ENCODE results near the gene UNCX.

UNCX gene

GRCh38 chr7:1241258-1241602 lies 8.6 kb downstream of the UNCX start:
- Histone ChIP-seq H3K36me3 (ENCODE audit: control insufficient read depth, insufficient read depth, low read length) (no peaks in the 10 kb centered on the region), H3K9me3 (ENCODE audit: control insufficient read depth, insufficient read depth, low read length) (no peaks in the 10 kb centered on the region), H3K27ac (ENCODE audit: low read depth, low read length) (no peak overlapping the region), H3K27me3 (ENCODE audit: control insufficient read depth, insufficient read depth, low read length) (peaks cover 100% of the 10 kb centered on the region), H3K4me3 (ENCODE audit: low read depth, low read length) (no peak overlapping the region; the same call in 1 of the 2 replicates), H3K4me1 (ENCODE audit: control insufficient read depth, insufficient read depth, low read length) (peaks cover 25% of the 10 kb centered on the region), H3K9ac (ENCODE audit: low read depth, low read length) (no peak overlapping the region)

GRCh38 chr7:1241603-1242255 lies 9.1 kb downstream of the UNCX start:
- peaks cover 100% of the 10 kb centered on the region for H3K27me3 ChIP-seq (ENCODE audit: control insufficient read depth, insufficient read depth, low read length)

GRCh38 chr7:1242256-1242605 lies 9.6 kb downstream of the UNCX start:
- H3K4me1 ChIP-seq (ENCODE audit: control insufficient read depth, insufficient read depth, low read length): peaks cover 25% of the 10 kb centered on the region
- H3K36me3 ChIP-seq (ENCODE audit: control insufficient read depth, insufficient read depth, low read length): no peaks in the 10 kb centered on the region
- no peak overlapping the region for H3K4me3 ChIP-seq (ENCODE audit: low read depth, low read length)
- H3K9ac ChIP-seq (ENCODE audit: low read depth, low read length): no peak overlapping the region
- no peaks in the 10 kb centered on the region for H3K9me3 ChIP-seq (ENCODE audit: control insufficient read depth, insufficient read depth, low read length)
- no peak overlapping the region for H3K27ac ChIP-seq (ENCODE audit: low read depth, low read length)
- peaks cover 100% of the 10 kb centered on the region for H3K27me3 ChIP-seq (ENCODE audit: control insufficient read depth, insufficient read depth, low read length)

More at GRCh38 chr7:1241603-1242255, 9.1 kb downstream of the UNCX start:
- H3K4me1 ChIP-seq (ENCODE audit: control insufficient read depth, insufficient read depth, low read length): peaks cover 25% of the 10 kb centered on the region
- no peak overlapping the region for H3K27ac ChIP-seq (ENCODE audit: low read depth, low read length)
- H3K4me3 ChIP-seq (ENCODE audit: low read depth, low read length): no peak overlapping the region
- H3K9me3 ChIP-seq (ENCODE audit: control insufficient read depth, insufficient read depth, low read length): no peaks in the 10 kb centered on the region
- H3K36me3 ChIP-seq (ENCODE audit: control insufficient read depth, insufficient read depth, low read length): no peaks in the 10 kb centered on the region
- no peak overlapping the region for H3K9ac ChIP-seq (ENCODE audit: low read depth, low read length)

- no peak overlapping the region for H3K4me3 ChIP-seq (ENCODE audit: low read depth, low read length)
Measured at GRCh38 chr7:1242606-1243289, 10.1 kb downstream of the UNCX start.

GRCh38 chr7:1243290-1243963 lies 10.8 kb downstream of the UNCX start:
- Histone ChIP-seq H3K4me1 (ENCODE audit: control insufficient read depth, insufficient read depth, low read length) (peaks cover 30% of the 10 kb centered on the region), H3K9me3 (ENCODE audit: control insufficient read depth, insufficient read depth, low read length) (no peaks in the 10 kb centered on the region), H3K27ac (ENCODE audit: low read depth, low read length) (no peak overlapping the region), H3K36me3 (ENCODE audit: control insufficient read depth, insufficient read depth, low read length) (no peaks in the 10 kb centered on the region), H3K4me3 (ENCODE audit: low read depth, low read length) (no peak overlapping the region), H3K27me3 (ENCODE audit: control insufficient read depth, insufficient read depth, low read length) (peaks cover 100% of the 10 kb centered on the region), H3K9ac (ENCODE audit: low read depth, low read length) (no peak overlapping the region)

More at GRCh38 chr7:1242606-1243289, 10.1 kb downstream of the UNCX start:
- no peaks in the 10 kb centered on the region for H3K9me3 ChIP-seq (ENCODE audit: control insufficient read depth, insufficient read depth, low read length)
- peaks cover 25% of the 10 kb centered on the region for H3K4me1 ChIP-seq (ENCODE audit: control insufficient read depth, insufficient read depth, low read length)
- no peak overlapping the region for H3K27ac ChIP-seq (ENCODE audit: low read depth, low read length)
- peaks cover 100% of the 10 kb centered on the region for H3K27me3 ChIP-seq (ENCODE audit: control insufficient read depth, insufficient read depth, low read length)
- H3K9ac ChIP-seq (ENCODE audit: low read depth, low read length): no peak overlapping the region
- H3K36me3 ChIP-seq (ENCODE audit: control insufficient read depth, insufficient read depth, low read length): no peaks in the 10 kb centered on the region

- Histone ChIP-seq H3K9me3 (ENCODE audit: control insufficient read depth, insufficient read depth, low read length) (no peaks in the 10 kb centered on the region), H3K36me3 (ENCODE audit: control insufficient read depth, insufficient read depth, low read length) (no peaks in the 10 kb centered on the region), H3K27me3 (ENCODE audit: control insufficient read depth, insufficient read depth, low read length) (peaks cover 100% of the 10 kb centered on the region), H3K9ac (ENCODE audit: low read depth, low read length) (no peak overlapping the region), H3K27ac (ENCODE audit: low read depth, low read length) (no peak overlapping the region), H3K4me3 (ENCODE audit: low read depth, low read length) (no peak overlapping the region), H3K4me1 (ENCODE audit: control insufficient read depth, insufficient read depth, low read length) (peaks cover 33% of the 10 kb centered on the region)
Measured at GRCh38 chr7:1243964-1244416, 11.3 kb downstream of the UNCX start.

- H3K9me3 ChIP-seq (ENCODE audit: control insufficient read depth, insufficient read depth, low read length): no peaks in the 10 kb centered on the region
- peaks cover 28% of the 10 kb centered on the region for H3K4me1 ChIP-seq (ENCODE audit: control insufficient read depth, insufficient read depth, low read length)
- no peak overlapping the region for H3K4me3 ChIP-seq (ENCODE audit: low read depth, low read length)
- no peak overlapping the region for H3K27ac ChIP-seq (ENCODE audit: low read depth, low read length)
- H3K36me3 ChIP-seq (ENCODE audit: control insufficient read depth, insufficient read depth, low read length): no peaks in the 10 kb centered on the region
- no peak overlapping the region for H3K9ac ChIP-seq (ENCODE audit: low read depth, low read length)
- H3K27me3 ChIP-seq (ENCODE audit: control insufficient read depth, insufficient read depth, low read length): peaks cover 99% of the 10 kb centered on the region
Measured at GRCh38 chr7:1244700-1245523, 12.2 kb downstream of the UNCX start.

GRCh38 chr7:1245524-1246050 lies 12.9 kb downstream of the UNCX start:
- H3K9ac ChIP-seq (ENCODE audit: low read depth, low read length): no peak overlapping the region
- peaks cover 26% of the 10 kb centered on the region for H3K4me1 ChIP-seq (ENCODE audit: control insufficient read depth, insufficient read depth, low read length)
- no peak overlapping the region for H3K4me3 ChIP-seq (ENCODE audit: low read depth, low read length)
- peaks cover 99% of the 10 kb centered on the region for H3K27me3 ChIP-seq (ENCODE audit: control insufficient read depth, insufficient read depth, low read length)
- H3K27ac ChIP-seq (ENCODE audit: low read depth, low read length): no peak overlapping the region
- no peaks in the 10 kb centered on the region for H3K36me3 ChIP-seq (ENCODE audit: control insufficient read depth, insufficient read depth, low read length)
- no peaks in the 10 kb centered on the region for H3K9me3 ChIP-seq (ENCODE audit: control insufficient read depth, insufficient read depth, low read length)

GRCh38 chr7:1246160-1246870 lies 13.6 kb downstream of the UNCX start:
- no peak overlapping the region for H3K27ac ChIP-seq (ENCODE audit: low read depth, low read length)
- no peak overlapping the region for H3K4me3 ChIP-seq (ENCODE audit: low read depth, low read length)
- H3K27me3 ChIP-seq (ENCODE audit: control insufficient read depth, insufficient read depth, low read length): peaks cover 99% of the 10 kb centered on the region
- H3K9ac ChIP-seq (ENCODE audit: low read depth, low read length): no peak overlapping the region
- H3K9me3 ChIP-seq (ENCODE audit: control insufficient read depth, insufficient read depth, low read length): no peaks in the 10 kb centered on the region
- no peaks in the 10 kb centered on the region for H3K36me3 ChIP-seq (ENCODE audit: control insufficient read depth, insufficient read depth, low read length)
- peaks cover 26% of the 10 kb centered on the region for H3K4me1 ChIP-seq (ENCODE audit: control insufficient read depth, insufficient read depth, low read length)

- Histone ChIP-seq H3K4me1 (ENCODE audit: control insufficient read depth, insufficient read depth, low read length) (peaks cover 26% of the 10 kb centered on the region), H3K27me3 (ENCODE audit: control insufficient read depth, insufficient read depth, low read length) (peaks cover 95% of the 10 kb centered on the region), H3K9ac (ENCODE audit: low read depth, low read length) (no peak overlapping the region), H3K36me3 (ENCODE audit: control insufficient read depth, insufficient read depth, low read length) (no peaks in the 10 kb centered on the region), H3K27ac (ENCODE audit: low read depth, low read length) (no peak overlapping the region), H3K4me3 (ENCODE audit: low read depth, low read length) (no peak overlapping the region), H3K9me3 (ENCODE audit: control insufficient read depth, insufficient read depth, low read length) (no peaks in the 10 kb centered on the region)
Measured at GRCh38 chr7:1246871-1247526, 14.3 kb downstream of the UNCX start.

Data from HUES48 (cell line).